Right renal cortex interstitium (tissue), 3 donors: ENCODE results near the gene PLXNB1. TPM values are rescaled to one million over a fixed set of nuclear protein-coding genes. Genes with fewer than 3 reads are reported as not detected.
"Not testable (repeated sequence)": the region's sequence is repeated elsewhere in the genome, so short reads cannot be mapped to it uniquely, and the experiment has no call there.

Experiments
- DNase-seq, 3 donors: peaks; one replicate each; pipeline ENCODE4 v3.0.0-alpha.2; 2013; ENCODE audit warnings: low read depth in 3 of 3, low spot score in 2 of 3
- polyA plus RNA-seq, 3 donors: library from polyadenylated mRNA; unstranded; fragments of 120-200 nt; gene quantifications; one replicate each; pipeline ENCODE4 v1.2.1, GENCODE V29; 2013; ENCODE audit not compliant: insufficient read length in 3 of 3

PLXNB1 gene
- polyA plus RNA-seq, 3 donors, result 140 to 172 (median 150) TPM

DNA sequence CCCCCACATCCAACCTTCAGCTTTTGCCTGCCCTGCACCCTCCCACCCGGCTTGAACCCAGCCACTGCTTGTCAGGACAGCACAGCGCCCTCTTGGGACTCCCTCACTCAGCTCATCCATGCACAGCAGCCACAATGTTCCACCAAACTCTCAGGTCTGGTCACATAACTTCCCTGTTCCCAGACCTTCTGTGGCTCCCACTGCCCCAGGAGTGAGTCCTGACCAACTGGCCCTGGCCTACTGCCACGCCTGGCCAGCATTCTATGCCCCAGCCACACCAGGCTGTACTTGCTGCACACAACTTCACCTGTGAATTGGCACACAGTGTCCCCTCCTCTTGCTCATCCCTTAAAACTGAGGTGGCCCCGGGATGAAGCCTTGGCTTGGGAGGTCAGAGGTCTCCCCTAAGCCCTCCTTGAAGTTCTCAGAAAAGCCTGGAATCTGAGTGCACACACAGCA, 21.0 kb downstream of the PLXNB1 start:
- no peak for DNase-seq

GRCh38 chr3:48407542-48408099, 22.3 kb downstream of the PLXNB1 start:
- DNase-seq, result no peak

- DNase-seq, result no peak
These were observed 23.1 kb downstream of the PLXNB1 start for GRCh38 chr3:48406443-48407431.

GRCh38 chr3:48405971-48406370, 23.9 kb downstream of the PLXNB1 start:
- DNase-seq, result no peak

GRCh38 chr3:48405343-48405881, 24.5 kb downstream of the PLXNB1 start:
- DNase-seq, result no peak

DNA sequence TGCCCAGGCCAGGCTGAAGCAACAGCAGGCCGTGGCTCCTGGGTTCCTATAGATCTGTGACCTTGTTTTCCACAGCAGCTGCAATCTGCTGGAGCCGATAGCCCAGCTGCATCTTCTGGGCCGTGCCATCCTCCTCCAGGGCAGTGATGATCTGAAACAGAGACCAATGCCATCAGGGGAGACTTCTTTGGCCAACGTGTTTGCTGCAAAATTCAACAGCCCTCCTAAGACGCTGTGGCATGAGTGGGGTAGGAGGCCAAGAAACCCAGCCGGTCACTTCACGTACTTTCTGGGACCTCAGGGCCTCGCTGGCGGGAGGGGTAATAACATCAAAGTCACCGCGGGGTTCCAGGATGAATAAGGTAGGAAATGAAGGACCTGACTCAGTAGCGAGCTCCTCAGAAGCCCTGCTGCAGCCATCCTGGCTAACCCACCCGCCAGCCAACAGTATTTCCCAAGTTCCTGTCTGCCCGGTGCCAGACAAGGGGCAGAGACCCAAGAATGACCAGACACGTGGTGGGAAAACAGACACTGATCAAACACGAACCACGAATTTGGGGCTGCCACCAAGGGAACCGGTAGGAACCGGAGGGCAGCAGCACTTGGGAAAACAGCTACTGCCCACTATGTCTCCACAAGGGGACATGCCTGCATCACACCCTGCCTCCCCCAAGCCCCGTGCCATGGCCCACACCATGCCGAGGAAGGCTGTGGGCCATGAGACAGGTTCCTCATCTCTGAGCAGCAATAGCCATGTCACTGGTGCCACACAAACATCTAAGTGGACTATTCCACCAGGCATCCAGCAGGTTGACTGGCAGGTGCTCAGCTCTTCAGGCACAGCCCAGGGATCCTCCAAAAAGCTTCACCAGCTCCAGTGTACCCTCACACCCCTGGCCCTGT, 25.2 kb downstream of the PLXNB1 start:
- no peak for DNase-seq

- no peak for DNase-seq
These were observed 26.1 kb downstream of the PLXNB1 start for GRCh38 chr3:48403533-48404439.

- no peak for DNase-seq
These were observed 27.0 kb downstream of the PLXNB1 start for GRCh38 chr3:48402907-48403306.

- DNase-seq, result no peak
These were observed 27.6 kb downstream of the PLXNB1 start for GRCh38 chr3:48402281-48402732.

GRCh38 chr3:48401434-48401901, 28.4 kb downstream of the PLXNB1 start:
- not testable (repeated sequence) for DNase-seq

DNA sequence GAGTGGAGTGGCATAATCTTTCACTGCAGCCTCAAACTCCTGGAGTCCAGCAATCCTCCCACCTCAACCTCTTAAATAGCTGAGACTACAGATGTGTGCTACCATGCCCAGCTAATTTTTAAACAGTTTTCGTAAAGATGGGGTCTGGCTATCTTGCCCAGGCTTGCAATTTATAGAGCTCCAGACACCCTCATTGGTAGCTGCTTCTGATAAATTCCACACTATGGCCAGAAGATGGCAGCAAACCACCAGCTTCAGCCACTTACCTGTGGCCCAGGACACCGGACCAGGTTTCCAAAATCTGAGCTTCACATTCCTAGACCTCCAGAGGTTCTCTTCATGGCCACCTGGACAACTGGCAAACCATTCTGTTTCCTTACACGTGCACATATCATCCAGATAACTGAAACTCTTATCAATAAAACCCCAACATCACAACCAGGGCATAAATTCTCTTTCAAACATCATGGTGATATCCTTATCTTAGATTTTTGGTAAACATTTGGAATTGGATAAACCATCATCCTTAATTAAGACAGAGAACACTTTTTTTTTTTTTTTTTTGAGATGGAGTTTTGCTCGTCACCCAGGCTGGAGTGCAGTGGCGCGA, 29.0 kb downstream of the PLXNB1 start:
- DNase-seq, result peak; percentile 23 to 50 (median 45)

DNA sequence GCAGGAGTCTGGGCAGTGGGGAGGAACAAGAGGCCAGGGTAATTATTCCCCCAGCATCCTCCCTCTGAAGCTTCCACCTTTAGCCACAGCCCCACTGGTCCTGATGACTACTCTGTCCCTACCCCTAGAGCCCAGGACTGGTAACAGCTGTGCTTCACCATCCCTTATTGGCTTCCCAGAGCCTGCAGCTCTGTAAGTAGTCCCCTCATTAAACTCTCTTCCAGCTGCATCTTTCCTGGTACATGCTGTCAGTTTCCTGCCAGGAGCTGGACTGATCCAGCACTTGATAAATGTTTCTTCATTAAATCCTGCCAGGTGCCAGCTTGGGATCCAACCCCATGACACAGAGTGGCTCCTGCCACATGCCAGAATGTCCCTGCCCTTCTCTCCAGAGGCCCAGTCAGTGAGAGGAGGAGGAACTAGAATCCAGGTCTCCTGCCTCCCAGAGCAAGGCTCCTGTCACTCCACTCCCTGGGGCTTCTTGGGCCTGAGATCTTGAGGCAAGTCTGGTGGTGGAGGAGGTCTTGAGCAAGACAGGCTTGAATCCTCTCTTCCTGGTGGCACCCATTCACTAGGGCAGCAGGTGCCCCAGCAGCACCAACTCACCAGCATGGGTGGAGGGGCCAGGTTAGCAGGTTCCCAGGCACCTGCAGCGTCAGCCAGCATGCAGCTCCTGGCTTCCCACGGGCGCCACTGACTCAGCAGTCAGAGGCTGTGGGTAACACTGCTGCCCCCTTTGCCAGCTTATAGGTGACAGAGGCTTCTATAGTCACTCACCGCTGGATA, 30.3 kb downstream of the PLXNB1 start:
- no peak for DNase-seq

GRCh38 chr3:48398701-48399386, 31.0 kb downstream of the PLXNB1 start:
- no peak for DNase-seq

DNA sequence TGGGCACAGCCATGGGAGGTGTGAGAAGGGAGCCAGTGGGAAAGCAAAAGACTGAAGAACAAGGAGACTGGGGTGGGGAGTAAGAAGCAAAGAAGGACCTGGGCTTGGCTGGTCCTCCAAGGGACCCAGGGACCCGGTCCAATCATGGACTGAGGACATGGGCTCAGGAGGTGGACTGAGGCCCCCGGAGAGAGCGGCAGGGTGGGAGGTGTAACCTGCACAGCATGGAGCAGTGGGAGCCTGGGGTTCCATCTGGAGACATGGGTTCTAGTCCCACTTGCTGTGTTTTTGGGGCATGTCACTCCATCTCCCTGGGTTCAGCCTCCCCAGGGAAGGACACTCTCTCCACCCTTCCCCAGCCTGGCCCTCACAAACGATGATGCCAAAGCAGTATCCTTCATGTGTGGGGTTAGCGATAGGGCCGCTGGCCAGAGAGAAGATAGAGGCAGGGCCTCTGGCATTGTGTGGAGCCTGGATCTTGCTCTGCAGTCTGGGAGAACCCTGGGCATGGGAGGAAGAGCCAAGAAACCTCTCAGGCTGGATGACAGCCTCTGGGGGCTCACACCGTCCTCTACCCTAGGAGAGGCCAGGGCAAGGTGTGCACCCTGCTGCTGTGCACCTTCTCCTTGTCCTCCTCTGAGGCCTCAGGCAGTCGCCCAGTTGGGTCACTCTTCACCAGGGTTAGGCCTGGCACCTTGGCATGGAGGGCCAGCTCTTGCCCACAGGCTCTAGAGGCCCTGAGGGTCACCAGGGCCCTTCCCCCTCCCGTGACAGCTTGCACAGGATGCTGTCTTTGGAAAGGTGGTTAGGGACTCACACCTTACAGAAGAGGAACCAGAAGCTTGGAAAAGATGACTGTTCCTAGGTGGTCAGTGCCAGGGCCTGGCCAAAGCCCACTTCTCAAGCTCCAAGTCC, 31.9 kb downstream of the PLXNB1 start:
- DNase-seq, result no peak

DNA sequence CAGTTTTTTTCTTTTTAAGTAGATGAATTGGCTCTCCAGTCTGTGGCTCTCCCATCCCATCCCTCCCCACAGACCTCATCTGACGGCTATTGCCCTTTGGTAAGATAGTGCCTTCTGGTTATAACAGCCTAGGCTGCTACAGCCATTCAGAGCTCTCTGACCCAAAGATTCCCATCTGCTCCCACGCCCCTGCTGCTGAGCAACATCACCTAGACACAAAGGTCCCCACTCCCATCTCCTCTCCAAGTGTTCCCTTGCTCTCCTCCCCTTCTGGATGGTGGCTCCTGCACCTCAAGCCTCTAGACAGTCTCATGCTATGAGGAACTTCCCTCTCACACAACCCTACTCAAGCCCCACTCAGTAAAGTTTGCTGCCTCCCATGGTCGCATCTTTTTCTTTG, 34.2 kb downstream of the PLXNB1 start:
- DNase-seq, result no peak

- no peak for DNase-seq
These were observed 35.5 kb downstream of the PLXNB1 start for GRCh38 chr3:48394391-48394790.

GRCh38 chr3:48388966-48389365, 40.9 kb downstream of the PLXNB1 start:
- no peak for DNase-seq
